ENCODE measurements around the gene TSPAN14. TPM values are rescaled to one million over a fixed set of nuclear protein-coding genes. Genes with fewer than 3 reads are reported as not detected.

The TSPAN14 gene
- total RNA-seq, 6 experiments from 2014 or later, result 72.9 to 96.2 (median 84.5) TPM

DNA sequence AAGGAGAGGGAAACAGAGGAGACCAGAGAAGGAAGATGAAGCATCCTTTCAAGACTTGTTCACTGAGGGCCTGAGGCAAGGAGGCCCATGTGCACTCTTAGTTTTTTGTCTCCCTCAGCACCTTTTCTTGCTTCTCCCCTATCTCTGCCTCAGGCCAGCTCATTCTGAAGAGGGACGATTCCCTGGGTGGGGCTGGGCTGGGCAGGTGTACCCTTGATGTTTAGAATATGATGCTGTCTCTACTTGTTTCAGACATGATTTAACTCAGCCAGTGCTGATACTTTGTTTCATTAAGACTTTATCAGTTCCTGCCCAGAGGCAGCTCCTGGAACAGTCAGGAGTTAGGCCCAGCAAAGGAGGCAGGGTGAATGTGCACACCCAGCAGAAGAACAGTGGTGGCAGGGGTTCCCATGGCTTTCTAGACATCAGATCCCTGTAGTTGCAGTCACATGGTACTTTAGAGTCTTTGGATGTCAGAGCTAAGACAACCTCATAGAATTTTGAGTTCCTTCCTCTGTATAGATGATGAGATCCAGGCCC is 42.4 kb upstream of the TSPAN14 start:
- no peak overlapping the region for H3K27ac Mint-ChIP-seq
- no peak overlapping the region for H3K4me3 Mint-ChIP-seq
- no peak for DNase-seq
- H3K27me3 Mint-ChIP-seq (ENCODE audit: insufficient read depth), result peaks cover 23% of the 10 kb centered on the region
- H3K36me3 Mint-ChIP-seq (ENCODE audit: low read depth), result peaks cover 5% of the 10 kb centered on the region; the same call in 1 of the 2 replicates
- no peaks in the 10 kb centered on the region; the same call in 1 of the 2 replicates for H3K9me3 Mint-ChIP-seq
- TF ChIP-seq CTCF (IDR thresholded peaks at IDR 0.05), result no peak
- peaks cover 25% of the 10 kb centered on the region for H3K4me1 Mint-ChIP-seq (ENCODE audit: low read depth)

- H3K9me3 Mint-ChIP-seq, result no peaks in the 10 kb centered on the region; the same call in 1 of the 2 replicates
Measured at GRCh38 chr10:80412486-80412885, 41.6 kb upstream of the TSPAN14 start.

GRCh38 chr10:80413271-80413996 is 40.7 kb upstream of the TSPAN14 start:
- Mint-ChIP-seq H3K9me3 (no peaks in the 10 kb centered on the region), H3K4me3 (peak overlapping the region; percentile 20; the same call in 1 of the 2 replicates), H3K27me3 (ENCODE audit: insufficient read depth) (peaks cover 19% of the 10 kb centered on the region), H3K4me1 (ENCODE audit: low read depth) (peaks cover 18% of the 10 kb centered on the region; the same call in 1 of the 2 replicates), H3K27ac (no peak overlapping the region), H3K36me3 (ENCODE audit: low read depth) (no peaks in the 10 kb centered on the region)
- TF ChIP-seq CTCF (IDR thresholded peaks at IDR 0.05), result no peak
- peak; percentile 48 for DNase-seq

More at GRCh38 chr10:80412486-80412885, 41.6 kb upstream of the TSPAN14 start:
- peaks cover 21% of the 10 kb centered on the region for H3K27me3 Mint-ChIP-seq (ENCODE audit: insufficient read depth)
- no peak for TF ChIP-seq CTCF (IDR thresholded peaks at IDR 0.05)
- H3K36me3 Mint-ChIP-seq (ENCODE audit: low read depth), result peaks cover 4% of the 10 kb centered on the region; the same call in 1 of the 2 replicates
- no peak overlapping the region for H3K4me3 Mint-ChIP-seq
- H3K27ac Mint-ChIP-seq, result no peak overlapping the region
- peaks cover 25% of the 10 kb centered on the region for H3K4me1 Mint-ChIP-seq (ENCODE audit: low read depth)
- DNase-seq, result no peak

GRCh38 chr10:80414142-80414895 is 39.8 kb upstream of the TSPAN14 start:
- TF ChIP-seq CTCF (IDR thresholded peaks at IDR 0.05), result no peak
- no peak overlapping the region for H3K4me3 Mint-ChIP-seq
- no peaks in the 10 kb centered on the region for H3K36me3 Mint-ChIP-seq (ENCODE audit: low read depth)
- peaks cover 18% of the 10 kb centered on the region; the same call in 1 of the 2 replicates for H3K4me1 Mint-ChIP-seq (ENCODE audit: low read depth)
- H3K9me3 Mint-ChIP-seq, result no peaks in the 10 kb centered on the region
- H3K27me3 Mint-ChIP-seq (ENCODE audit: insufficient read depth), result peaks cover 19% of the 10 kb centered on the region
- DNase-seq, result no peak
- H3K27ac Mint-ChIP-seq, result no peak overlapping the region

DNA sequence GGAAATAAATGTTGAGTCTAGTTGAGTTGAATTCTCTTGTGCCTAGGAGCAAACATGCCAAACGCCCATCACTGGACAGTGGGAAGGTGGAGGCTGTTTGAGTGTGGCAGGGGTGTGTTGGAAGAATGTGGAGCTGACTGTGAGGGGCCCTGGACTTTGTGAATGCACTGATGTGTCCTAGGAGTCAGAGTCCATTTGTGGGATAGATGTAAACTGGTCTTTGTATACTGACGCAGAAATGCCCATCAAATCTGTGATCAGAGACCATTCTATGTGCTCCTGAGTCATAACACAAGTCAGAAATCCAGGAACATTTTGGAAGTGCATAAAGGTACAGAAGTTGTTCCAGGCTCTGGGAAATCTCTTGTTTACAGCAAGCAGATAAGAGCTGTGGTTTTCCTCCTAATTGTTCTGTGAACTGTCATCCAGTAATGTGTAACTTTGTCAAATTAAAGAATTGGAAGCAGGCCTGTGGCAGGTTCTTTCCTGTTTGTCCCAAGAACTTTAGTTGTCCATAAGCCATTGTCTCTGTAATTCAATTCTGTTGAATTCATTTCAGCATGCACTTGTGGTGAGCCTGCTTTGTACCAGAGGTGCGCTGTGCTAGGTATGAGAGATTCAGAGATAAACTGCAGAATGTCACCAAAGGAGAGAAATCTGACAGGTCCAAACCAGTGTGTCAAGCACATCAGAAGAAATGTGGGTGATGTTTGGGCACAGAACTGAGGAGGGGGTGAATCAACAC is 38.2 kb upstream of the TSPAN14 start:
- Mint-ChIP-seq H3K9me3 (no peaks in the 10 kb centered on the region), H3K36me3 (ENCODE audit: low read depth) (no peaks in the 10 kb centered on the region), H3K27me3 (ENCODE audit: insufficient read depth) (peaks cover 21% of the 10 kb centered on the region), H3K27ac (no peak overlapping the region), H3K4me3 (no peak overlapping the region), H3K4me1 (ENCODE audit: low read depth) (peaks cover 18% of the 10 kb centered on the region; the same call in 1 of the 2 replicates)
- no peak for TF ChIP-seq CTCF (IDR thresholded peaks at IDR 0.05)
- DNase-seq, result no peak

Measured in HFFc6 (cell line).